Measurements from ENCODE around the gene JAZF1. TPM values are rescaled to one million over a fixed set of nuclear protein-coding genes. Genes with fewer than 3 reads are reported as not detected.

Gene JAZF1
- polyA plus RNA-seq, 1 experiment: 11.6 TPM

GRCh38 chr7:28002638-28003037 is 178.0 kb downstream of the JAZF1 start:
- H3K36me3 ChIP-seq (ENCODE audit: control insufficient read depth, insufficient read depth, low read length): no peaks in the 10 kb centered on the region
- POLR2A ChIA-PET: no interaction called here
- H3K4me3 ChIP-seq (ENCODE audit: low read depth, low read length): no peak overlapping the region
- H3K27me3 ChIP-seq (ENCODE audit: control insufficient read depth, insufficient read depth, low read length): no peaks in the 10 kb centered on the region
- DNase-seq (ENCODE audit: low read depth): no peak
- TF ChIP-seq CTCF (IDR thresholded peaks at IDR 0.05; ENCODE audit: insufficient read depth, low read depth, low read length): no peak
- CTCF ChIA-PET: interaction anchor here (1.9 kb wide), 1 partner anchor 50 kb away, joined by 3 read pairs; no protein-coding TSS in a partner anchor

GRCh38 chr7:28001896-28002295 is 178.7 kb downstream of the JAZF1 start:
- H3K27me3 ChIP-seq (ENCODE audit: control insufficient read depth, insufficient read depth, low read length): no peaks in the 10 kb centered on the region
- H3K36me3 ChIP-seq (ENCODE audit: control insufficient read depth, insufficient read depth, low read length): no peaks in the 10 kb centered on the region
- DNase-seq (ENCODE audit: low read depth): no peak
- POLR2A ChIA-PET: no interaction called here
- CTCF ChIA-PET: interaction anchor here (1.9 kb wide), 1 partner anchor 50 kb away, joined by 3 read pairs; no protein-coding TSS in a partner anchor
- TF ChIP-seq CTCF (IDR thresholded peaks at IDR 0.05; ENCODE audit: insufficient read depth, low read depth, low read length): no peak
- no peak overlapping the region for H3K4me3 ChIP-seq (ENCODE audit: low read depth, low read length)

GRCh38 chr7:27999829-28000228 is 180.8 kb downstream of the JAZF1 start:
- H3K27me3 ChIP-seq (ENCODE audit: control insufficient read depth, insufficient read depth, low read length): no peaks in the 10 kb centered on the region
- no peak for TF ChIP-seq CTCF (IDR thresholded peaks at IDR 0.05; ENCODE audit: insufficient read depth, low read depth, low read length)
- no peaks in the 10 kb centered on the region for H3K36me3 ChIP-seq (ENCODE audit: control insufficient read depth, insufficient read depth, low read length)
- DNase-seq (ENCODE audit: low read depth): no peak
- ChIA-PET POLR2A (no interaction called here), CTCF (interaction anchor here (1.0 kb wide), 1 partner anchor 35 kb away, joined by 4 read pairs; no protein-coding TSS in a partner anchor)
- H3K4me3 ChIP-seq (ENCODE audit: low read depth, low read length): no peak overlapping the region

GRCh38 chr7:27998382-27998781 is 182.2 kb downstream of the JAZF1 start:
- H3K36me3 ChIP-seq (ENCODE audit: control insufficient read depth, insufficient read depth, low read length): no peaks in the 10 kb centered on the region
- H3K27me3 ChIP-seq (ENCODE audit: control insufficient read depth, insufficient read depth, low read length): no peaks in the 10 kb centered on the region
- ChIA-PET POLR2A (no interaction called here), CTCF (no interaction called here)
- H3K4me3 ChIP-seq (ENCODE audit: low read depth, low read length): no peak overlapping the region
- no peak for DNase-seq (ENCODE audit: low read depth)
- no peak for TF ChIP-seq CTCF (IDR thresholded peaks at IDR 0.05; ENCODE audit: insufficient read depth, low read depth, low read length)

- no peaks in the 10 kb centered on the region for H3K36me3 ChIP-seq (ENCODE audit: control insufficient read depth, insufficient read depth, low read length)
- POLR2A ChIA-PET: interaction anchor here (0.7 kb wide), 1 partner anchor 450 kb away, joined by 3 read pairs; no protein-coding TSS in a partner anchor
- CTCF ChIA-PET: interaction anchor here (1.0 kb wide), 1 partner anchor 41 kb away, joined by 3 read pairs; no protein-coding TSS in a partner anchor
- TF ChIP-seq CTCF (IDR thresholded peaks at IDR 0.05; ENCODE audit: insufficient read depth, low read depth, low read length): no peak
- H3K27me3 ChIP-seq (ENCODE audit: control insufficient read depth, insufficient read depth, low read length): no peaks in the 10 kb centered on the region
- no peak overlapping the region for H3K4me3 ChIP-seq (ENCODE audit: low read depth, low read length)
- no peak for DNase-seq (ENCODE audit: low read depth)
These were observed 183.3 kb downstream of the JAZF1 start for GRCh38 chr7:27997188-27997707.

Measured in BJ (cell line).